IMR-90 (cell line): ENCODE data around the gene PDZD8. TPM values are rescaled to one million over a fixed set of nuclear protein-coding genes. Genes with fewer than 3 reads are reported as not detected.

Experiments used
- ATAC-seq: fragments of 200-7000 bp; cut with Tn5 transposase; 2 replicates; pipeline ENCODE4 v1.9.1; 2020; ENCODE audit warnings: low read depth, mild to moderate bottlenecking, moderate library complexity
- BruUV-seq: library from RNA; stranded (reverse); fragments of 400-500 nt; replicated peaks from 2 replicates; lab custom pipeline; 2021; lab: Mats Ljungman, UMichigan
- CTCF ChIA-PET: fragments of 300-600 bp; formaldehyde crosslinking; extraction: SDS; loops from one replicate; lab custom pipeline; 2021; ENCODE audit warnings: antibody characterized with exemption; lab: Yijun Ruan, JAX
- POLR2A ChIA-PET: fragments of 300-600 bp; sonication (Branson Sonifier 250); formaldehyde crosslinking; loops from one replicate; lab custom pipeline; 2022; ENCODE audit warnings: antibody characterized with exemption; ENCODE audit not compliant: unreplicated experiment; lab: Charles Lee
- DNase-seq: peaks from one replicate; pipeline ENCODE4 v3.0.0; 2013
- H2AFZ ChIP-seq: replicated peaks from 2 replicates; pipeline ENCODE3; 2013; ENCODE audit warnings: low read length, mild to moderate bottlenecking; ENCODE audit not compliant: poor library complexity
- H2AK5ac ChIP-seq: 2 replicates; pipeline ENCODE4 v1.6.1; 2013; ENCODE audit warnings: low read depth, low read length, inconsistent platforms
- H2AK9ac ChIP-seq: replicated peaks from 2 replicates; pipeline ENCODE3; 2013; ENCODE audit warnings: mild to moderate bottlenecking, low read depth, low read length, moderate library complexity; ENCODE audit not compliant: poor library complexity
- H2BK120ac ChIP-seq: 2 replicates; pipeline ENCODE4 v1.6.1; 2013; ENCODE audit warnings: low read depth, low read length, inconsistent platforms
- H2BK15ac ChIP-seq: 3 replicates; pipeline ENCODE4 v1.6.1; 2013; ENCODE audit warnings: low read depth, low read length, inconsistent platforms
- H2BK20ac ChIP-seq: 2 replicates; pipeline ENCODE4 v1.6.1; 2013; ENCODE audit warnings: low read depth, mild to moderate bottlenecking, inconsistent platforms, low read length, moderate library complexity
- H2BK5ac ChIP-seq: 2 replicates; pipeline ENCODE4 v1.6.1; 2013; ENCODE audit warnings: mild to moderate bottlenecking, low read depth, low read length, inconsistent platforms; ENCODE audit not compliant: poor library complexity, severe bottlenecking
- H3K14ac ChIP-seq: replicated peaks from 2 replicates; pipeline ENCODE4 v1.6.1; 2013; ENCODE audit warnings: low read depth, low read length, inconsistent platforms
- H3K18ac ChIP-seq: 2 replicates; pipeline ENCODE4 v1.6.1; 2013; ENCODE audit warnings: low read depth, low read length, control low read depth
- H3K23ac ChIP-seq: 2 replicates; pipeline ENCODE4 v1.6.1; 2013; ENCODE audit warnings: low read depth, low read length, inconsistent platforms
- H3K27ac ChIP-seq: 2 replicates; pipeline ENCODE4 v1.5.1; 2013; ENCODE audit warnings: mild to moderate bottlenecking, control low read depth, low read length; ENCODE audit not compliant: insufficient read depth
- H3K27me3 ChIP-seq: 2 replicates; pipeline ENCODE4 v1.6.1; 2013; ENCODE audit warnings: low read length; ENCODE audit not compliant: control insufficient read depth, insufficient read depth
- H3K36me3 ChIP-seq: 2 replicates; pipeline ENCODE4 v1.6.1; 2013; ENCODE audit warnings: low read length, mixed read lengths; ENCODE audit not compliant: control insufficient read depth, insufficient read depth
- H3K4ac ChIP-seq: 2 replicates; pipeline ENCODE4 v1.6.1; 2013; ENCODE audit warnings: low read depth, low read length, inconsistent platforms
- H3K4me1 ChIP-seq: 2 replicates; pipeline ENCODE4 v1.6.1; 2013; ENCODE audit warnings: low read length, mixed read lengths; ENCODE audit not compliant: control insufficient read depth, insufficient read depth
- H3K4me2 ChIP-seq: 2 replicates; pipeline ENCODE4 v1.6.1; 2013; ENCODE audit warnings: low read depth, mild to moderate bottlenecking, control low read depth, low read length, moderate library complexity
- H3K4me3 ChIP-seq: 2 replicates; pipeline ENCODE4 v1.5.1; 2013; ENCODE audit warnings: low read depth, mild to moderate bottlenecking, control low read depth, low read length, moderate library complexity; ENCODE audit not compliant: insufficient read depth
- H3K56ac ChIP-seq: 2 replicates; pipeline ENCODE4 v1.6.1; 2013; ENCODE audit warnings: low read length, inconsistent platforms; ENCODE audit not compliant: insufficient read depth; ENCODE audit errors: extremely low read depth
- H3K79me1 ChIP-seq, 2 experiments: 2 replicates each; pipeline ENCODE4 v1.6.1; 2013; ENCODE audit warnings: low read length in 2 of 2, inconsistent platforms in 1 of 2, low read depth in 1 of 2
- H3K9ac ChIP-seq: 2 replicates; pipeline ENCODE4 v1.6.1; 2013; ENCODE audit warnings: low read depth, low read length, control low read depth
- H3K9me1 ChIP-seq: 2 replicates; pipeline ENCODE4 v1.6.1; 2013; ENCODE audit warnings: low read length, inconsistent platforms; ENCODE audit not compliant: insufficient read depth
- H3K9me3 ChIP-seq: 2 replicates; pipeline ENCODE4 v1.6.1; 2013; ENCODE audit warnings: low read length; ENCODE audit not compliant: control insufficient read depth, insufficient read depth
- H4K20me1 ChIP-seq: 2 replicates; pipeline ENCODE4 v1.6.1; 2013; ENCODE audit warnings: low read length, inconsistent platforms; ENCODE audit not compliant: insufficient read depth
- H4K5ac ChIP-seq: 2 replicates; pipeline ENCODE4 v1.6.1; 2013; ENCODE audit warnings: mild to moderate bottlenecking, low read depth, low read length, control low read depth
- H4K8ac ChIP-seq, 2 experiments: 2 replicates each; pipeline ENCODE4 v1.6.1; 2013; ENCODE audit warnings: low read depth in 2 of 2, low read length in 2 of 2, control low read depth in 1 of 2, inconsistent platforms in 1 of 2
- H4K91ac ChIP-seq: 2 replicates; pipeline ENCODE4 v1.6.1; 2013; ENCODE audit warnings: low read depth, low read length, inconsistent platforms; ENCODE audit not compliant: insufficient read depth
- MAZ ChIP-seq: IDR thresholded peaks from 2 replicates; pipeline ENCODE4 v1.6.1; 2012; ENCODE audit warnings: low read depth, mild to moderate bottlenecking, low read length, improper control_type of control experiment, moderate library complexity, borderline replicate concordance
- MXI1 ChIP-seq: IDR thresholded peaks from 2 replicates; pipeline ENCODE4 v1.6.1; 2012; ENCODE audit warnings: low read depth, mild to moderate bottlenecking, low read length, moderate library complexity, borderline replicate concordance
- NFE2L2 ChIP-seq: fragments of 150-350 bp; IDR thresholded peaks from 2 replicates; pipeline ENCODE4 v1.6.1; 2016; ENCODE audit warnings: low read depth, mild to moderate bottlenecking, low read length
- POLR2A ChIP-seq: IDR thresholded peaks from 2 replicates; pipeline ENCODE4 v1.6.1; 2012; ENCODE audit warnings: mild to moderate bottlenecking, low read depth, low read length
- WGBS, 2 experiments: methylation state at CpG; one replicate each; pipeline versions ENCODE4 v1.1.5 to v1.1.7; 2013; ENCODE audit warnings: missing lambda C conversion rate in 2 of 2; ENCODE audit not compliant: insufficient read length in 1 of 2; ENCODE audit errors: extremely low coverage in 2 of 2; 5-methylcytosine and 5-hydroxymethylcytosine counted together
- dilution Hi-C: fragments of 300-500 bp; cut with HindIII; formaldehyde crosslinking; loops from one replicate; pipeline ENCODE4 v1.14.3; 2018; ENCODE audit warnings: low sequenced_read_pairs; ENCODE audit not compliant: unreplicated experiment
- in situ Hi-C: fragments of 300-500 bp; cut with MboI; formaldehyde crosslinking; loops from 3 replicates; pipeline ENCODE4 v1.14.3; 2019; ENCODE audit warnings: low sequenced_read_pairs, inconsistent platforms, mixed read lengths
- intact Hi-C: fragments of 100-400 bp; cut with micrococcal nuclease; formaldehyde crosslinking; loops from 2 replicates; pipeline ENCODE4 v1.10.0; 2022
- polyA plus RNA-seq, 3 experiments: library from polyadenylated mRNA; depleted of rRNA; stranded (reverse); fragments of >200 nt; gene quantifications; 2 replicates each; pipeline ENCODE4 v1.2.3, GENCODE V29; 2012; ENCODE audit warnings: low replicate concordance in 1 of 3
- total RNA-seq: library from RNA; depleted of rRNA; stranded (reverse); fragments of >200 nt; gene quantifications from 2 replicates; pipeline ENCODE4 v1.2.3, GENCODE V29; 2012

PDZD8 gene
- total and polyA plus RNA-seq, 2 of the 4 experiments (the other 2 are of a cell fraction): 11.3 to 20.4 TPM

- peaks cover 9% of the 10 kb centered on the region; the same call in 1 of the 2 replicates for H4K20me1 ChIP-seq
- POLR2A ChIA-PET: no interaction called here
Measured at GRCh38 chr10:117351996-117352395, 23.2 kb downstream of the PDZD8 start.

More at GRCh38 chr10:117351996-117352395, 23.2 kb downstream of the PDZD8 start:
- H3K4me1 ChIP-seq: no peaks in the 10 kb centered on the region
- H2BK120ac ChIP-seq: no peak overlapping the region
- in situ Hi-C loops: no loop called here
- H2AK9ac ChIP-seq: no peak overlapping the region
- no peak overlapping the region for H2BK20ac ChIP-seq
- BruUV-seq: no TSS peak
- no peak overlapping the region for H4K91ac ChIP-seq
- H2AFZ ChIP-seq: no peak overlapping the region
- dilution Hi-C loops: no loop called here
- no peak overlapping the region for H3K14ac ChIP-seq
- no peaks in the 10 kb centered on the region for H3K9me3 ChIP-seq
- no peaks in the 10 kb centered on the region for H3K36me3 ChIP-seq
- no peaks in the 10 kb centered on the region for H3K9me1 ChIP-seq
- H3K4me2 ChIP-seq: no peak overlapping the region
- no peak overlapping the region for H4K5ac ChIP-seq
- TF ChIP-seq MAZ: no peak
- TF ChIP-seq NFE2L2: no peak
- no peak for TF ChIP-seq MXI1
- TF ChIP-seq POLR2A: no peak
- no peak overlapping the region for H2BK5ac ChIP-seq
- H3K79me1 ChIP-seq: peaks cover 24 to 45% of the 10 kb centered on the region in 2 experiments
- no peak overlapping the region for H3K9ac ChIP-seq
- H3K27me3 ChIP-seq: no peaks in the 10 kb centered on the region
- CTCF ChIA-PET: no interaction called here
- DNase-seq (no peak), ATAC-seq (no peak)
- H4K8ac ChIP-seq: no peak overlapping the region
- WGBS, 2 experiments: no CpG with 5 or more reads among the region's 2 CpGs
- H3K23ac ChIP-seq: no peak overlapping the region
- no peak overlapping the region for H3K56ac ChIP-seq
- H3K4me3 ChIP-seq: no peak overlapping the region
- H3K18ac ChIP-seq: no peak overlapping the region
- intact Hi-C loops: no loop called here
- no peak overlapping the region for H2BK15ac ChIP-seq
- H3K4ac ChIP-seq: no peak overlapping the region
- H3K27ac ChIP-seq: no peak overlapping the region
- no peak overlapping the region for H2AK5ac ChIP-seq
